ENCODE results near the gene CD48.
A peak's percentile ranks its signal among the peaks of the same experiment; 100 is the strongest.

The CD48 gene

GRCh38 chr1:160659566-160659965, 52.1 kb downstream of the CD48 start:
- TF ChIP-seq EZH2phosphoT487 (IDR thresholded peaks at IDR 0.05; ENCODE audit: borderline replicate concordance, low read length) (no peak), CTCF (IDR thresholded peaks at IDR 0.05; ENCODE audit: low read depth, low read length, poor library complexity, severe bottlenecking) (no peak)

GRCh38 chr1:160658814-160659193, 52.8 kb downstream of the CD48 start:
- Histone ChIP-seq H3K4me1 (ENCODE audit: control insufficient read depth, low read length) (peaks cover 66% of the 10 kb centered on the region), H3K4me2 (ENCODE audit: low read length) (peak overlapping the region; percentile 43; the same call in 1 of the 2 replicates), H4K20me1 (ENCODE audit: control insufficient read depth, insufficient read depth, low read depth, low read length) (no peaks in the 10 kb centered on the region), H3K27ac (ENCODE audit: low read depth, low read length) (no peak overlapping the region), H3K9me2 (replicated peaks; ENCODE audit: control insufficient read depth, low read length) (no peaks in the 10 kb centered on the region), H3K36me3 (ENCODE audit: control insufficient read depth, low read length) (no peaks in the 10 kb centered on the region), H3K9me3 (ENCODE audit: control insufficient read depth, insufficient read depth, low read length) (peaks cover 6% of the 10 kb centered on the region; the same call in 1 of the 2 replicates), H3K79me2 (ENCODE audit: control insufficient read depth, low read length) (no peaks in the 10 kb centered on the region), H3F3A (ENCODE audit: control insufficient read depth, insufficient read depth) (peaks cover 12% of the 10 kb centered on the region; the same call in 1 of the 2 replicates), H3K27me3 (ENCODE audit: control insufficient read depth, low read length) (no peaks in the 10 kb centered on the region; the same call in 1 of the 2 replicates), H3K4me3 (ENCODE audit: low read length) (no peak overlapping the region)
- TF ChIP-seq EZH2phosphoT487 (IDR thresholded peaks at IDR 0.05; ENCODE audit: borderline replicate concordance, low read length) (no peak), CTCF (IDR thresholded peaks at IDR 0.05; ENCODE audit: low read depth, low read length, poor library complexity, severe bottlenecking) (no peak)

More at GRCh38 chr1:160659566-160659965, 52.1 kb downstream of the CD48 start:
- no peak overlapping the region for H3K4me2 ChIP-seq (ENCODE audit: low read length)
- H4K20me1 ChIP-seq (ENCODE audit: control insufficient read depth, insufficient read depth, low read depth, low read length) = no peaks in the 10 kb centered on the region
- H3K27me3 ChIP-seq (ENCODE audit: control insufficient read depth, low read length) = no peaks in the 10 kb centered on the region
- H3K27ac ChIP-seq (ENCODE audit: low read depth, low read length) = no peak overlapping the region
- peaks cover 6% of the 10 kb centered on the region; the same call in 1 of the 2 replicates for H3K9me3 ChIP-seq (ENCODE audit: control insufficient read depth, insufficient read depth, low read length)
- H3K4me1 ChIP-seq (ENCODE audit: control insufficient read depth, low read length) = peaks cover 65% of the 10 kb centered on the region
- no peaks in the 10 kb centered on the region for H3K79me2 ChIP-seq (ENCODE audit: control insufficient read depth, low read length)
- H3K36me3 ChIP-seq (ENCODE audit: control insufficient read depth, low read length) = no peaks in the 10 kb centered on the region
- no peaks in the 10 kb centered on the region for H3K9me2 ChIP-seq (replicated peaks; ENCODE audit: control insufficient read depth, low read length)
- H3F3A ChIP-seq (ENCODE audit: control insufficient read depth, insufficient read depth) = peaks cover 12% of the 10 kb centered on the region; the same call in 1 of the 2 replicates
- H3K4me3 ChIP-seq (ENCODE audit: low read length) = no peak overlapping the region

GRCh38 chr1:160658162-160658813, 53.3 kb downstream of the CD48 start:
- H4K20me1 ChIP-seq (ENCODE audit: control insufficient read depth, insufficient read depth, low read depth, low read length) = no peaks in the 10 kb centered on the region
- peaks cover 12% of the 10 kb centered on the region; the same call in 1 of the 2 replicates for H3F3A ChIP-seq (ENCODE audit: control insufficient read depth, insufficient read depth)
- no peaks in the 10 kb centered on the region for H3K9me2 ChIP-seq (replicated peaks; ENCODE audit: control insufficient read depth, low read length)
- peaks cover 6% of the 10 kb centered on the region; the same call in 1 of the 2 replicates for H3K9me3 ChIP-seq (ENCODE audit: control insufficient read depth, insufficient read depth, low read length)
- H3K4me1 ChIP-seq (ENCODE audit: control insufficient read depth, low read length) = peaks cover 69% of the 10 kb centered on the region
- H3K79me2 ChIP-seq (ENCODE audit: control insufficient read depth, low read length) = no peaks in the 10 kb centered on the region
- TF ChIP-seq CTCF (IDR thresholded peaks at IDR 0.05; ENCODE audit: low read depth, low read length, poor library complexity, severe bottlenecking) = no peak
- TF ChIP-seq EZH2phosphoT487 (IDR thresholded peaks at IDR 0.05; ENCODE audit: borderline replicate concordance, low read length) = no peak
- H3K27me3 ChIP-seq (ENCODE audit: control insufficient read depth, low read length) = no peaks in the 10 kb centered on the region; the same call in 1 of the 2 replicates
- H3K4me2 ChIP-seq (ENCODE audit: low read length) = peak overlapping the region; percentile 43
- H3K36me3 ChIP-seq (ENCODE audit: control insufficient read depth, low read length) = no peaks in the 10 kb centered on the region; the same call in 1 of the 2 replicates
- no peak overlapping the region for H3K27ac ChIP-seq (ENCODE audit: low read depth, low read length)
- peak overlapping the region; percentile 24; the same call in 1 of the 2 replicates for H3K4me3 ChIP-seq (ENCODE audit: low read length)

All from DOHH2 (cell line).